GM12873 (cell line): ENCODE data around the gene ENOX1.

ENCODE experiments used
- TF ChIP-seq, protein P1 (sequence below): IDR thresholded peaks from 2 replicates; pipeline ENCODE4 v1.5.1; 2012; ENCODE audit warnings: low read depth, mild to moderate bottlenecking, moderate library complexity, low read length, control low read depth; ENCODE audit not compliant: insufficient read depth; ENCODE audit errors: missing control alignments

The ENOX1 gene

DNA sequence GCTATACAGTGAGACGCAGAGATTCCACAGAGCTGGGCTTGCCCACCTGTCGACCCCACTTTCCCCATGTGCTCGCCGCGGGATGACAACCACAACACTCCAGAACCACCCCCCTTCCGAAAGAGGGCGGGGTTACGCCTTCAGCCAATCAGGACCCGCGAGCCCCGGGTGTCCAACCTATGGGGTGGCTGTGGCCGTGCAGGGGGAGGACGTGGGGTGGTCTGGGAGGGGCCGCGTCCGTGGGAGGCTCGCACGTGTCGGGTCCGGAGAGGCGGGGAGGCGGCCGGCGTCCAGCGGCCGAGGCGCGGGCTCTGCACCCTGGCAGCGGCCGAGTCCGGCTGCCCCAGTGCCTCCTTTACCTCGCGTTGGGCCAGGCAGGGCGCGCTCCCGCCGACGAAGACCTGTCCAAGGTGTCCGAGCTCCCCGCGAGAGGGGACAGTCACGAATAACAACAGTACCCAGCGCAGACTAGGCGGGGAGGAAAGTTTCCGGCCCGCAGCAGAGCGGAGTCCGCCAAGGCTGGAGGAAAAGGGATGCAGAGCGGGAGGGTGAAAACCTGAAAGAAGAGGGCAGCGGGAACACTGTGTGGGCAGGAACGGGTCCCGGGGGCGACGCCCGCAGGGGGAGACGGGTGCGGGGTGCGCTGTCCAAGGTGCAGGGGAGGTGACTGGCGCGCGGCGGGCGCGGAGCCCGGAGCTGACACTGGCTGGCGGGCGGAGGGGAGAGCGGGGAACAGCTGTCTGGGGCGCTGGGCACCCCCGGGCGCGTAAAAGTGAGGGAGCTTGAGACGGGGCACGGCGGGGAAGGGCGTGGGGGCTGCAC, 911 bp downstream of the ENOX1 start:
- TF ChIP-seq, protein P1, sequence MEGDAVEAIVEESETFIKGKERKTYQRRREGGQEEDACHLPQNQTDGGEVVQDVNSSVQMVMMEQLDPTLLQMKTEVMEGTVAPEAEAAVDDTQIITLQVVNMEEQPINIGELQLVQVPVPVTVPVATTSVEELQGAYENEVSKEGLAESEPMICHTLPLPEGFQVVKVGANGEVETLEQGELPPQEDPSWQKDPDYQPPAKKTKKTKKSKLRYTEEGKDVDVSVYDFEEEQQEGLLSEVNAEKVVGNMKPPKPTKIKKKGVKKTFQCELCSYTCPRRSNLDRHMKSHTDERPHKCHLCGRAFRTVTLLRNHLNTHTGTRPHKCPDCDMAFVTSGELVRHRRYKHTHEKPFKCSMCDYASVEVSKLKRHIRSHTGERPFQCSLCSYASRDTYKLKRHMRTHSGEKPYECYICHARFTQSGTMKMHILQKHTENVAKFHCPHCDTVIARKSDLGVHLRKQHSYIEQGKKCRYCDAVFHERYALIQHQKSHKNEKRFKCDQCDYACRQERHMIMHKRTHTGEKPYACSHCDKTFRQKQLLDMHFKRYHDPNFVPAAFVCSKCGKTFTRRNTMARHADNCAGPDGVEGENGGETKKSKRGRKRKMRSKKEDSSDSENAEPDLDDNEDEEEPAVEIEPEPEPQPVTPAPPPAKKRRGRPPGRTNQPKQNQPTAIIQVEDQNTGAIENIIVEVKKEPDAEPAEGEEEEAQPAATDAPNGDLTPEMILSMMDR, result no peak

- TF ChIP-seq, protein P1, result no peak
These were observed 1.5 kb downstream of the ENOX1 start for GRCh38 chr13:43785261-43785649.

- TF ChIP-seq, protein P1, result no peak
These were observed 2.3 kb downstream of the ENOX1 start for GRCh38 chr13:43784496-43784895.

- TF ChIP-seq, protein P1, result no peak
These were observed 3.0 kb downstream of the ENOX1 start for GRCh38 chr13:43783820-43784219.

DNA sequence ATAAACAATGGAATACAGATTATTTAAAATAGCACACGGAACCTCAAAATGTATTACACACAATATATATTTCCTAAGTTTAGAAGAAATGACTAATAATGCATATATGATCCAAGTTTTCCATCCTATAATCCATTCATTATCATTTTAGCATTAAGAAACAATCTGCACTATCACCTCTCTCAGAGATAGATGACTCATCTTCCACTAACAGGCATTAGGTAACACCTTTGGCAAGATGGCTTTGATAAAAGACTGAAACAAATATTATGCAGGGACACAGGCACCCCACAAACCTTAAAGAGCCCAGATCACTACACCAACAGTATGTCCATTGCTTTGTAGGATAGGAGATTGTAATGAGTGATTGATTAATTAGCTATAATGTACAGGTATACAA, 4.1 kb downstream of the ENOX1 start:
- TF ChIP-seq, protein P1, result no peak

GRCh38 chr13:43780666-43781065, 6.1 kb downstream of the ENOX1 start:
- TF ChIP-seq, protein P1, result no peak

GRCh38 chr13:43776501-43777079, 10.2 kb downstream of the ENOX1 start:
- TF ChIP-seq, protein P1, result no peak
